Heart left ventricle (tissue), 13 donors: Measurements from ENCODE around the gene TRAF3.

ENCODE experiments used
- POLR2A ChIP-seq, 2 donors: fragments of 450-650 bp; IDR thresholded peaks; one replicate each; pipeline ENCODE4 v1.6.1; 2017; ENCODE audit warnings: antibody characterized with exemption in 2 of 2, mild to moderate bottlenecking in 2 of 2, moderate library complexity in 2 of 2
- TF ChIP-seq, protein P1 (sequence below), 12 donors: fragments of 200-600 bp; sonication (generic) in 4 of 12; IDR thresholded peaks; one replicate each; pipeline versions ENCODE4 v1.5.0 to v1.8.0; 2018 to 2022; ENCODE audit warnings: antibody characterized with exemption in 12 of 12, mild to moderate bottlenecking in 5 of 12
- donor health status: ischemic (EF 13 %, LVEDD 7.1; RV severe dilation, severe dysfunction).
- donor health status: DM: no; HTN: yes; CAD: no.
- donor health status: DM: no; HTN: no; CAD: no.
- donor health status: ischemic (EF 25% LVEDD 6.9; RV normal size, moderate dysfunction).
- donor health status: ischemic (EF 25% LVEDD 5.7; RV mildly dilated, moderate dysfunction).
- donor health status: ischemic (EF 35%, LVEDD 5.7; RV mildly dilated, moderate dysfunction).
- donor health status: nonischemic (EF 11% LVEDD 7.7; RV severe dilation, severe dysfunction).
- donor health status: DM: yes; HTN: yes; CAD: no.
- donor health status: PGD.
- donor health status: ischemic (EF 29% LVEDD 5.4; RV normal size, mild dysfunction).
- donor health status: nonischemic (EF 23%, LVEDD 6.1; RV moderate dilation, normal function).

DNA sequence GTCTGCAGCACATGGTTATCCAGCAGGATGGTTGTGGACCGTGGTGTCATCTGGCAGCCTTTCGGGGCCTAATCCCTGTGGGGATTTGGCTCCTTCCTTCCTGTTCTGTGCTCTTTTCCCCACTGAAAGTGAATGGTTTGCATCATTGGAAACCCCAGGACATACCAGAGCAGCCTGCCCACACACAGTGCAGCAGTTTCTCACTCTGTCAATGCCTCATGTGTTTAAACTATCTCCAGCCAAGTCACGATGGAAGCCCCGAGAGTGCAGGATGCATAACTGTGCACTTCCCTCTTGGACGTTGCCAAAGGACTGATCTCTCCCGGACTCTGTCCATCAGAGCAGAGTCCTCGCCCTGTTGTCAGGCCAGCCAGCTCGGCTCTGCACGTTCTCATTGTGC is 116.2 kb downstream of the TRAF3 start:
- TF ChIP-seq, protein P1, sequence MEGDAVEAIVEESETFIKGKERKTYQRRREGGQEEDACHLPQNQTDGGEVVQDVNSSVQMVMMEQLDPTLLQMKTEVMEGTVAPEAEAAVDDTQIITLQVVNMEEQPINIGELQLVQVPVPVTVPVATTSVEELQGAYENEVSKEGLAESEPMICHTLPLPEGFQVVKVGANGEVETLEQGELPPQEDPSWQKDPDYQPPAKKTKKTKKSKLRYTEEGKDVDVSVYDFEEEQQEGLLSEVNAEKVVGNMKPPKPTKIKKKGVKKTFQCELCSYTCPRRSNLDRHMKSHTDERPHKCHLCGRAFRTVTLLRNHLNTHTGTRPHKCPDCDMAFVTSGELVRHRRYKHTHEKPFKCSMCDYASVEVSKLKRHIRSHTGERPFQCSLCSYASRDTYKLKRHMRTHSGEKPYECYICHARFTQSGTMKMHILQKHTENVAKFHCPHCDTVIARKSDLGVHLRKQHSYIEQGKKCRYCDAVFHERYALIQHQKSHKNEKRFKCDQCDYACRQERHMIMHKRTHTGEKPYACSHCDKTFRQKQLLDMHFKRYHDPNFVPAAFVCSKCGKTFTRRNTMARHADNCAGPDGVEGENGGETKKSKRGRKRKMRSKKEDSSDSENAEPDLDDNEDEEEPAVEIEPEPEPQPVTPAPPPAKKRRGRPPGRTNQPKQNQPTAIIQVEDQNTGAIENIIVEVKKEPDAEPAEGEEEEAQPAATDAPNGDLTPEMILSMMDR (IDR thresholded peaks at IDR 0.05), result no peak
- no peak for TF ChIP-seq POLR2A (IDR thresholded peaks at IDR 0.05)
